Pancreas (tissue), 10 donors: ENCODE results near the gene RNF5. TPM values are rescaled to one million over a fixed set of nuclear protein-coding genes. Genes with fewer than 3 reads are reported as not detected.

ENCODE experiments used
- ATAC-seq, 4 donors: fragments of 200-7000 bp; cut with Tn5 transposase; one replicate each; pipeline versions ENCODE4 v1.8.0 to v1.9.1; 2020; ENCODE audit warnings: mild to moderate bottlenecking in 4 of 4, moderate library complexity in 4 of 4
- DNase-seq, 6 donors: peaks; one replicate each; pipeline ENCODE4 v3.0.0-alpha.2; 2020
- FAIRE-seq: peaks from 2 replicates; lab custom pipeline; 2012; peaks lifted over from hg19 to GRCh38; lab: Jason Lieb, UNC
- H3K27ac ChIP-seq, 4 donors: fragments of 200-600 bp; sonication (generic); 1 replicate in 3 of 4; 2 replicates in 1 of 4; pipeline versions ENCODE4 v1.5.0 to v1.8.0; 2020
- H3K27me3 ChIP-seq, 4 donors: fragments of 200-600 bp; one replicate each; pipeline ENCODE4 v1.8.0; 2021
- H3K36me3 ChIP-seq, 3 donors: fragments of 200-600 bp; sonication (generic) in 1 of 3; one replicate each; pipeline versions ENCODE4 v1.5.0 to v1.8.0; 2020 to 2021
- H3K4me1 ChIP-seq, 3 donors: fragments of 200-600 bp; one replicate each; pipeline ENCODE4 v1.8.0; 2021
- H3K4me3 ChIP-seq, 4 donors: fragments of 200-600 bp; sonication (generic) in 2 of 4; one replicate each; pipeline versions ENCODE4 v1.5.0 to v1.8.0; 2020 to 2021
- H3K9me3 ChIP-seq, 4 donors: fragments of 200-600 bp; one replicate each; pipeline ENCODE4 v1.8.0; 2021
- CTCF ChIP-seq, 4 donors: fragments of 200-600 bp; sonication (generic) in 3 of 4; IDR thresholded peaks; one replicate each; pipeline versions ENCODE4 v1.5.0 to v1.8.0; 2021; ENCODE audit warnings: antibody characterized with exemption in 4 of 4
- WGBS, 2 donors: extraction: QIAGEN DNeasy Blood & Tissue Kit; methylation state at CpG; one replicate each; pipeline ENCODE4 v1.1.7; 2013; 5-methylcytosine and 5-hydroxymethylcytosine counted together
- intact Hi-C, 3 donors: fragments of 100-400 bp; cut with DNase I; formaldehyde crosslinking; loops; one replicate each; pipeline versions ENCODE4 v1.11.1 to v1.14.2; 2022
- polyA plus RNA-seq, 2 donors: library from polyadenylated mRNA; stranded (reverse); fragments of 200-250 nt; gene quantifications; one replicate each; pipeline ENCODE4 v1.2.3, GENCODE V29; 2013
- total RNA-seq, 6 donors: library from RNA; stranded (reverse); fragmentation: NEBNext Ultra II Directional in 4 of 6; extraction: Animal tissue kit (Norgen Biotek cat#: 25700) in 4 of 6; gene quantifications; one replicate each; pipeline versions ENCODE4 v1.2.1 to v1.2.4, GENCODE V29; 2021 to 2023
- donor health status: healthy with polysubstance abuse.
- donor health status: DM: no; HTN: no; CAD: no; lungs with moderate emphysema.
- donor health status: DM: no; HTN: no; CAD: no.
- donor health status: control.
- donor health status: control.
- donor health status: Bipolar disorder and iron deficiency.
- donor health status: DM: yes; HTN: yes; CAD: no.
- donor health status: DM: no; HTN: no; CAD: no.
- donor health status: DM: no; HTN: no; CAD: no.
- donor health status: DM: yes; HTN: yes; CAD: no.

The RNF5 gene
- total and polyA plus RNA-seq, 8 donors = 16.1 to 41.4 (median 25.8) TPM

DNA sequence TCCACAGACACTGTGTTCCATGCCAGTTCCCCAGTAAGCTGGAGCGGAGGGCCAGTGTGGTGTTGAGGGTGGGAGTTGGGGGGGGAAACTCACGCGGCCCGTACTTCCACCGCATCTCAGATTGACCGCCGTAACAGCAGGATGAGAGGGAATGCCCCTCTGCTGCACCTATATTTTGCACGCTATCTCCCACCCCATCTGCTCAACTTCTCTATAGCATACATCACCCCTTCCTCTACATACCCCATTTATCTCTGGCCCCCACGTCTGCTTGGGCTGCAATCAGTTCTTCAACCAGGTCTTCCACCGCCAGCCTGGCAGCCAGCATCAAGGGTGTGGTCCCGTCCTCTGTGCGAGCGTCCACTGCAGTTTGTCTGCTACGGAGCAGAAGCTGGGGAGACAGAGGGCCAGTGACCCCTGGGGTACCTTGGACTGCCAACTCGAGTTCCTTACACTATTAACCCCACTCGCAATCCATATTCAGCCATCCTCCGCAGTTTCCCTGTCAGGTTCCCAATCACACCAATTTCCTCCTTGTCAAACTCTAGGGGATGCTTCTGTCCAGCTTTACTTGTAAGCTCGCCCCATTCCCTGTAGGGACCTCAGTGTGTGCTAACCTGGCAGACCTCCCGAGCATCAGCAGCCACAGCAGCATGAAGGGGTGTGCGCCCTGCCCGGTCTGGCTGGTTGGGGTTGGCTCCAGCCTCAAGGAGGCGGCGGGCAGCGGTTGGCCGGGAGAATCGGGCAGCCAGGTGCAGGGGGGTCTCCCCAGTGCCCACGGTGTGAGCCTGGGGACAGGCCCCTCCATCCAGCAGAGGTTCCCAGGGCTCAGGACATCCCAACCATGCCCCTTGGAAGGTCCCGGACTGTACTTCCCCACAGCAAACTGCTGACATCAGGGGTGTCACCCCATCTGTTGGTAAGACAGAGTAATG lies 18.7 kb downstream of the RNF5 start:
- no peaks in the 10 kb centered on the region for H3K9me3 ChIP-seq
- no peaks in the 10 kb centered on the region for H3K27me3 ChIP-seq
- intact Hi-C loops = no loop called here
- 28 to 31% methylated on average over 26 to 28 of the region's 28 CpGs for WGBS, 2 donors
- TF ChIP-seq CTCF (IDR thresholded peaks at IDR 0.05) = no peak
- H3K4me3 ChIP-seq = peak overlapping the region; percentile 58 to 83 (median 68)
- H3K27ac ChIP-seq = peak overlapping the region; percentile 99 to 100 (median 100)
- no peaks in the 10 kb centered on the region for H3K36me3 ChIP-seq
- ATAC-seq (no peak), FAIRE-seq (no peak), DNase-seq (peak in 2 of 6 donors; percentile 42 to 59)
- H3K4me1 ChIP-seq = peaks cover 0 to 16% (median 0%) of the 10 kb centered on the region in 3 donors

GRCh38 chr6:32198345-32198696 lies 20.1 kb downstream of the RNF5 start:
- H3K4me1 ChIP-seq = peaks cover 0 to 16% (median 0%) of the 10 kb centered on the region in 3 donors
- intact Hi-C loops = no loop called here
- WGBS, 2 donors = 68 to 71% methylated on average over 3 of the region's 3 CpGs
- no peaks in the 10 kb centered on the region for H3K9me3 ChIP-seq
- FAIRE-seq (no peak), ATAC-seq (no peak), DNase-seq (no peak)
- H3K27ac ChIP-seq = no peak overlapping the region
- no peak for TF ChIP-seq CTCF (IDR thresholded peaks at IDR 0.05)
- H3K27me3 ChIP-seq = no peaks in the 10 kb centered on the region
- no peaks in the 10 kb centered on the region for H3K36me3 ChIP-seq
- no peak overlapping the region for H3K4me3 ChIP-seq

DNA sequence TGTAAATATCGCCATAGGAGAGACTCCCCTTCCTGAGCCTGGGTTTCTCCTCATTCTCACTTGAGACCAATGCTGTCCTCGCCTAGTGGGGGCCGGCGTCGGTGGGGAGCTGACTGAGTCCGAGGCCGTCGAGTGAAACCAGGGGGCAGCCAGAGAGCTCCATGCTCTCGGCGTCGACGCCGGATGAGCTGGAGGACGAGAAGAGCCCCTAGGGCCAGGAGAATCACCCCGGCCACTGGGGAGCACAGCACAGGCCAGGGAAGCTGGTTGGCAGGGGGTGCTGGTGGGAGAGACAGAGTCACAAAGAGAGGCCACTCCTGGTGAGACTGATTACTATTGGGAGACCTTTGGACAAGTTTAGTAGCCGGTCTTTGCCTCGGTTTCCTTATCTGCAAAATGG lies 20.7 kb downstream of the RNF5 start:
- no peak for ATAC-seq
- peak in 1 of 6 donors; percentile 57 for DNase-seq
- Histone ChIP-seq H3K4me1 (peaks cover 0 to 16% (median 0%) of the 10 kb centered on the region in 3 donors), H3K4me3 (no peak overlapping the region), H3K9me3 (no peaks in the 10 kb centered on the region), H3K36me3 (no peaks in the 10 kb centered on the region), H3K27ac (no peak overlapping the region), H3K27me3 (no peaks in the 10 kb centered on the region)
- FAIRE-seq = no peak
- no peak for TF ChIP-seq CTCF (IDR thresholded peaks at IDR 0.05)
- intact Hi-C loops = no loop called here
- 67 to 86% methylated on average over 17 of the region's 17 CpGs for WGBS, 2 donors

- Histone ChIP-seq H3K27me3 (no peaks in the 10 kb centered on the region), H3K9me3 (no peaks in the 10 kb centered on the region), H3K27ac (no peak overlapping the region), H3K4me1 (peaks cover 0 to 8% (median 0%) of the 10 kb centered on the region in 3 donors), H3K36me3 (no peaks in the 10 kb centered on the region), H3K4me3 (no peak overlapping the region)
- DNase-seq (no peak), ATAC-seq (no peak), FAIRE-seq (no peak)
- TF ChIP-seq CTCF (IDR thresholded peaks at IDR 0.05) = no peak
- intact Hi-C loops = no loop called here
- WGBS, 2 donors = 63 to 69% methylated on average over 13 of the region's 13 CpGs
These were observed 22.7 kb downstream of the RNF5 start for GRCh38 chr6:32200711-32201475.
